Gastrocnemius medialis (tissue), 4 donors: ENCODE results near the gene TMEM132A. TPM values are rescaled to one million over a fixed set of nuclear protein-coding genes. Genes with fewer than 3 reads are reported as not detected.
"Not testable (repeated sequence)": the region's sequence is repeated elsewhere in the genome, so short reads cannot be mapped to it uniquely, and the experiment has no call there.

Experiments
- ATAC-seq, 2 donors: fragments of 150-250 bp; one replicate each; pipeline ENCODE4 v1.9.1; 2016
- DNase-seq, 2 donors: peaks; one replicate each; pipeline ENCODE4 v3.0.0-alpha.2; 2019
- H3K27ac ChIP-seq, 4 donors: fragments of 200-600 bp; sonication (generic); 1 replicate in 1 of 4; 2 replicates in 3 of 4; pipeline ENCODE4 v1.5.1; 2016 to 2018; ENCODE audit warnings: mild to moderate bottlenecking in 2 of 4, moderate library complexity in 1 of 4
- H3K27me3 ChIP-seq, 3 donors: fragments of 200-600 bp; sonication (generic) in 2 of 3; 1 replicate in 1 of 3; 2 replicates in 2 of 3; pipeline versions ENCODE4 v1.5.1 to v1.6.0; 2016 to 2019; ENCODE audit warnings: mild to moderate bottlenecking in 1 of 3, moderate library complexity in 1 of 3
- H3K36me3 ChIP-seq, 2 donors: fragments of 200-600 bp; sonication (generic) in 1 of 2; one replicate each; pipeline ENCODE4 v1.5.1; 2017 to 2018
- H3K4me1 ChIP-seq, 2 donors: fragments of 200-600 bp; sonication (generic) in 1 of 2; one replicate each; pipeline ENCODE4 v1.5.1; 2016 to 2017; ENCODE audit warnings: mild to moderate bottlenecking in 2 of 2
- H3K4me3 ChIP-seq, 4 donors: fragments of 200-600 bp; sonication (generic) in 3 of 4; 1 replicate in 1 of 4; 2 replicates in 3 of 4; pipeline ENCODE4 v1.5.1; 2016 to 2019; ENCODE audit warnings: mild to moderate bottlenecking in 2 of 4
- H3K9me3 ChIP-seq, 3 donors: fragments of 200-600 bp; sonication (generic) in 2 of 3; 1 replicate in 1 of 3; 2 replicates in 2 of 3; pipeline ENCODE4 v1.5.1; 2016 to 2019
- CTCF ChIP-seq, 5 experiments: fragments of 450-650 bp in 3 of 5; fragments of 200-600 bp in 2 of 5; sonication (generic) in 2 of 5; IDR thresholded peaks in 4 of 5; conservative IDR thresholded peaks in 1 of 5; 1 replicate in 4 of 5; 2 replicates in 1 of 5; pipeline ENCODE4 v1.5.1; 2016 to 2019; ENCODE audit warnings: antibody characterized with exemption in 5 of 5, mild to moderate bottlenecking in 3 of 5, moderate library complexity in 3 of 5
- POLR2A ChIP-seq, 2 donors: fragments of 450-650 bp; IDR thresholded peaks; one replicate each; pipeline ENCODE4 v1.6.1; 2017; ENCODE audit warnings: antibody characterized with exemption in 2 of 2, mild to moderate bottlenecking in 2 of 2, moderate library complexity in 2 of 2
- in situ Hi-C, 4 donors: fragments of 200-750 bp; cut with MboI; loops; one replicate each; pipeline versions ENCODE4 v1.15.0 to v1.8.0; 2017; ENCODE audit warnings: low sequenced_read_pairs in 4 of 4
- intact Hi-C: fragments of 100-400 bp; cut with DNase I; formaldehyde crosslinking; loops from one replicate; pipeline ENCODE4 v1.15.1; 2023; ENCODE audit warnings: low total_unique reads
- total RNA-seq, 4 donors: library from RNA; depleted of rRNA; stranded (reverse); fragments of >200 nt; gene quantifications; one replicate each; pipeline versions ENCODE4 v1.1.0 to v1.2.3, GENCODE V29; 2016

TMEM132A gene
- total RNA-seq, 4 donors from 2014 or later = 2.5 to 3.7 (median 3.1) TPM

GRCh38 chr11:60972182-60973030 is 48.1 kb downstream of the TMEM132A start:
- in situ Hi-C loops (no loop called here), intact Hi-C loops (no loop called here)
- Histone ChIP-seq H3K27ac (no peak overlapping the region), H3K4me3 (no peak overlapping the region), H3K27me3 (no peaks in the 10 kb centered on the region), H3K4me1 (no peaks in the 10 kb centered on the region), H3K9me3 (no peaks in the 10 kb centered on the region), H3K36me3 (no peaks in the 10 kb centered on the region)
- DNase-seq (no peak), ATAC-seq (no peak)
- TF ChIP-seq POLR2A (IDR thresholded peaks at IDR 0.05) (no peak), CTCF (IDR thresholded peaks at IDR 0.05 in 4 of 5, conservative IDR thresholded peaks at IDR 0.05 in 1 of 5) (no peak)

GRCh38 chr11:60973699-60974098 is 49.4 kb downstream of the TMEM132A start:
- DNase-seq = no peak
- no peak overlapping the region for H3K4me3 ChIP-seq
- H3K36me3 ChIP-seq = no peaks in the 10 kb centered on the region
- no peak for ATAC-seq
- no peaks in the 10 kb centered on the region for H3K4me1 ChIP-seq
- intact Hi-C loops (no loop called here), in situ Hi-C loops (no loop called here)
- TF ChIP-seq POLR2A (IDR thresholded peaks at IDR 0.05) (no peak), CTCF (IDR thresholded peaks at IDR 0.05 in 4 of 5, conservative IDR thresholded peaks at IDR 0.05 in 1 of 5) (no peak)
- H3K27ac ChIP-seq = no peak overlapping the region
- H3K27me3 ChIP-seq = no peaks in the 10 kb centered on the region
- H3K9me3 ChIP-seq = no peaks in the 10 kb centered on the region

- in situ Hi-C loops, ATAC-seq, H3K36me3 ChIP-seq, H3K4me3 ChIP-seq, intact Hi-C loops, H3K9me3 ChIP-seq, H3K4me1 ChIP-seq, DNase-seq, H3K27me3 ChIP-seq, H3K27ac ChIP-seq: not testable (repeated sequence)
Measured at GRCh38 chr11:60974316-60974715, 50.1 kb downstream of the TMEM132A start.

- no peak for ATAC-seq
- intact Hi-C loops (no loop called here), in situ Hi-C loops (loop anchor here in 1 of 4 donors (25.0 kb wide), 1 partner anchor 113 kb away; no protein-coding TSS in a partner anchor)
- no peak overlapping the region for H3K4me3 ChIP-seq
- no peaks in the 10 kb centered on the region for H3K9me3 ChIP-seq
- TF ChIP-seq CTCF (IDR thresholded peaks at IDR 0.05 in 4 of 5, conservative IDR thresholded peaks at IDR 0.05 in 1 of 5) (no peak), POLR2A (IDR thresholded peaks at IDR 0.05) (no peak)
- H3K27me3 ChIP-seq = no peaks in the 10 kb centered on the region
- no peak overlapping the region for H3K27ac ChIP-seq
- no peaks in the 10 kb centered on the region for H3K4me1 ChIP-seq
- no peak for DNase-seq
- H3K36me3 ChIP-seq = no peaks in the 10 kb centered on the region
Measured at GRCh38 chr11:60974726-60975125, 50.5 kb downstream of the TMEM132A start.

GRCh38 chr11:60977224-60977623 is 53.0 kb downstream of the TMEM132A start:
- Histone ChIP-seq H3K4me1 (no peaks in the 10 kb centered on the region), H3K27me3 (no peaks in the 10 kb centered on the region), H3K4me3 (no peak overlapping the region), H3K9me3 (no peaks in the 10 kb centered on the region), H3K27ac (no peak overlapping the region), H3K36me3 (no peaks in the 10 kb centered on the region)
- in situ Hi-C loops (loop anchor here in 1 of 4 donors (25.0 kb wide), 1 partner anchor 110 kb away; no protein-coding TSS in a partner anchor), intact Hi-C loops (no loop called here)
- TF ChIP-seq CTCF (IDR thresholded peaks at IDR 0.05 in 4 of 5, conservative IDR thresholded peaks at IDR 0.05 in 1 of 5) (no peak), POLR2A (IDR thresholded peaks at IDR 0.05) (no peak)
- DNase-seq = no peak
- ATAC-seq = no peak
